NCI-H82 (cell line): ENCODE measurements around the gene UPB1.
"Not testable (repeated sequence)": the region's sequence is repeated elsewhere in the genome, so short reads cannot be mapped to it uniquely, and the experiment has no call there.

Experiments used
- DNase-seq: peaks from one replicate; lab custom pipeline; 2025; lab: John Stamatoyannopoulos, UW

UPB1 gene

DNA sequence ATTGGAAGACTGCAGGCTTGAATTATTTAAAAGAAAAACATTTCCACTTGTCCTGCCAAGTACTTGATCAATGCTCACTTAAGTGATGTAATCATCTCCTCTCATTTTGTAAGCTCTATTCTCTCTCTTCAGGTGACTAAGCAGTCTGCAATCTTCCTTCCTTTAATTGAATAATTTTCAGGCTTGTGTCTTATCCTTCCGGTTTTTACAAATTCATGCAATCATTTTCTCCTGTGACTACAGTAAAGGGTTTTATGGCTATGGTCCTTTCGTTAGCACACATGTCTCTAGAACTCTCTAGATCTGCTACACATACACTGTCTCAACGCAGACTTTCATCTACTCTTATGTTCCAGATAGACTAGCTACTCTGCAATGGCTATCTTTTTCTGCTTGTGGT, 12.6 kb upstream of the UPB1 start:
- no peak for DNase-seq

DNA sequence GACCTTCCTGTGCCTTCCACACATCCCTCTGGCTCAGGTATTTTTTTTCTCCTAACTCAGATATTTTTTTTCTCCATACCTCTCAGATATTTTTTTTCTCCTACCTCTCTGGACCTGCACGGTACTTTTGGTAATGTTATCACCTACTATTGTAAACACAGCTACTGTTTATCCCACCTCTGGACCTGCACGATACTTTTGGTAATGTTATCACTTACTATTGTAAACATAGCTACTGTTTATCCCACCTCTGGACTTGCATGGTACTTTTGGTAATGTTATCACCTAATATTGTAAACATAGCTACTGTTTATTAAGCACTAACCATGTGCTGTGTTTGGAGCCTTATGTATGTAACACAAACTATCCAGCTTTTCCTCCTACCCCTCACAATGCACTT, 12.1 kb upstream of the UPB1 start:
- no peak for DNase-seq

GRCh38 chr22:24483976-24484545, 11.1 kb upstream of the UPB1 start:
- DNase-seq, result no peak

GRCh38 chr22:24485170-24485569, 10.0 kb upstream of the UPB1 start:
- no peak for DNase-seq

DNA sequence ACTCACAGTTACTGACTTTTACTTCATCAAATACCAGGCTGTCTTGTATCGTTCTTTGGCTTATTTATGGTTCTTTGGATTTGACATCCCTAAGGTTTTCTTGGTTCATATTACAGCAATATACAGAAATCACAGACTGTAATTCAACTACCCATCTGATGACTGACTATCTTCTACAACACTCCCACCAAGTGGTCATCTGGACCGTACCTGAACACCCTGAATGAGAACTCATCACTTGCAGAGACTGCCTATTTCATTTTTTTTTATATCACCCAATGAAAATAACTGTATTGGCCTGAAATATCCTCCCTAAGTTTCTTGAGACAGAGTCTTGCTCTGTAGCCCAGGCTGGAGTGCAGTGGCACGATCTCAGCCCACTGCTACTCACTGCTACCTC, 9.5 kb upstream of the UPB1 start:
- no peak for DNase-seq

DNA sequence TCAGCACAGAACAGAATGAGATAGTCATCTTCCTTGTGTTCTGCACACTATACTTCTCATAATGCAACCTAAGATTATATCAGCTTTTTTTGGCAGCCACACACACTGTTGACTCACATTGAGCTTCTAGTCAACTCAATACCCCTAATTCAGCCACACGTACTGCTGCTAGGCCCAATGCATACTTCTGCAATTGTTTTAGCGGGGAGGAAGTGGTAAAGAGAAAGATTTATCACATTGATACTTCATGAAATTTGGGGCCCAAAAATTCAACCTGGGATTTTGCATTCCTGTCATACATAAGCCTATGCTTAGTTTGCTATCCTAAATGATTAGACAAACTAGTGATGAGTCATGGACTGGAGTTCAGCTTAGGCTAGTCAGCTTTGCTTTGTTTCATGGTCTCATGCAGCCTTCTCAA, 8.6 kb upstream of the UPB1 start:
- no peak for DNase-seq

DNA sequence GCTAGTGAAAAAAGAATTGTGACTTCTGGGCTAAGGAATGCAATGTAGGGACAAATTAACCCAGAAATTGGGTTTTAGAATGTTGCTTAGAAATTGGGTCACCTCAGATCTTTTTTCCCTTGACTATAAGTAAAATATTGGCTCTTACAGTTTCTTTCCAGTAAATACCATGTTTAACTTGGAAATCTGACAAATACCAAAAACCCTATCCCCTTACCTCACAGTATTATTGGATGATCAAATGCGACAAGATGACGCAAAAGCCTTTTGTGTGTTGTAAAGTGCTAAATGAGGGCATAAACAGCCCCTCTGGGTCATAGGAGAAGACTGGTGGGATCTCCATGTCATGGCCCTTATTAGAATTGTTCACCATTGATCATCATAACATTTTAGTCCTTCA, 6.1 kb upstream of the UPB1 start:
- no peak for DNase-seq

DNA sequence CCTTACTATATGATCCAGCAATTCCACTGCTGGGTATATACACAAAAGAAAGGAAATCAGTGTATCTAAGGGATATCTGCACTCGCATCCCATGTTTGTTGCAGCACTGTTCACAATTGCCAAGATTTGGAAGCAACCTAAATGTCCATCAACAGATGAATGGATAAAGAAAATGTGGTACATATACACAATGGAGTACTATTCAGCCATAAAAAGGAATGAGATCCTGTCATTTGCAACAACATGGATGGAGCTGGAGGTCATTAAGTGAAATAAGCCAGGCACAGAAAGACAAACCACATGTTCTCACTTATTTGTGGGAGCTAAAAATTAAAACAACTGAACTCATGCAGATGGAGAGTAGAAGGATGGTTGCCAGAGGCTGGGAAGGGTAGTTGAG, 5.7 kb upstream of the UPB1 start:
- DNase-seq, result not testable (repeated sequence)

GRCh38 chr22:24492391-24492790, 2.7 kb upstream of the UPB1 start:
- no peak for DNase-seq

- DNase-seq, result no peak
Observed at GRCh38 chr22:24494167-24494527, 985 bp upstream of the UPB1 start.

DNA sequence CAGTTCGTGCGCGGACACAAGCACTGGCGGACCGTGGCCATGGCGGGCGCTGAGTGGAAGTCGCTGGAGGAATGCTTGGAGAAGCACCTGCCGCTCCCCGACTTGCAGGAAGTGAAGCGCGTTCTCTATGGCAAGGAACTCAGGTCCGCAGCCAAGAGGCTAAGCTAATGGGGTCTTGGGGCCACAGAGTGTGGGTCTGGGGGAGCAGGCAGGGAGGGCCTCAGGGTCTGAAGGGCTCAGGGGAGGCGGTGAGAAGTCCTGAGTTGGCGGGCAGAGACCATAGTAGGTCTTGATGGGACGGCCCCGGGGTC, 188 bp downstream of the UPB1 start:
- no peak for DNase-seq

DNA sequence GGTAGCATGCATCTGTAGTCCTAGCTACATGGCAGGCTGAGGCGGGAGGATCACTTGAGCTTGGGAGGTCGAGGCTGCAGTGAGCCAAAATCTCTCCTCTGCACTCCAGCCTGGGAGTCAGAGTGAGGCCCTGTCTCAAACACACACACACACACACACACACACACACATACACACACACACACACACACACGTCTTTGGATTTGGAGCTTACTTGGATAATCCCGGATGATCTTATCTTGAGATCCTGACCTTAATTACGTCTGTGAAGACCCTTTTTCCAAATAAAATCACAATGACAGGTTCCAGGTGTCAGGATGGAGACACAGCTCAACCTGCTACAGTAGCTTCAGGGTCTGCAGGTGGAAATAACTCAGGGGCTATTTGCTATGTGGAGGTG, 1.1 kb downstream of the UPB1 start:
- DNase-seq, result peak; percentile 82

GRCh38 chr22:24496661-24497060, 1.5 kb downstream of the UPB1 start:
- DNase-seq, result peak; percentile 68

DNA sequence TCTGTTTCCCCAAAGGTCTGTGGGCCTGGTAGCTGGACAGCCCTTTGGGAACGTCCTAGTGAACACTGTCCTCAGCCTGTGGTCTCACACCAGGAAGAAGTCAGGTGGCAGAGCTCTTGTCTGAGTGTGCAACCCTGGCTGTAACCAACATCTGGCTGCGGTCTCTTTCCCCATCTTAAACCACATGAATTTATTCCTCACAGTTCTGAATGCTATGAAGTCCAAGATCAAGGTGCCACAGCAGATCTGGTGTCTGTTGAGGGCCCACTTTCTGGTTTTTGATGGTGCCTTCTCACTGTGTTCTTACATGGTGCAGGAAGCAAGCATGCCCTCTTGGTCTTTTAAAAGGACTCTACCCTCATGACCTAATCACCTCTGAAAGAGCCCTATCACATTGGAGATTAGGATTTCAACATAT, 2.7 kb downstream of the UPB1 start:
- DNase-seq, result no peak

GRCh38 chr22:24498824-24499223, 3.7 kb downstream of the UPB1 start:
- peak; percentile 38 for DNase-seq

DNA sequence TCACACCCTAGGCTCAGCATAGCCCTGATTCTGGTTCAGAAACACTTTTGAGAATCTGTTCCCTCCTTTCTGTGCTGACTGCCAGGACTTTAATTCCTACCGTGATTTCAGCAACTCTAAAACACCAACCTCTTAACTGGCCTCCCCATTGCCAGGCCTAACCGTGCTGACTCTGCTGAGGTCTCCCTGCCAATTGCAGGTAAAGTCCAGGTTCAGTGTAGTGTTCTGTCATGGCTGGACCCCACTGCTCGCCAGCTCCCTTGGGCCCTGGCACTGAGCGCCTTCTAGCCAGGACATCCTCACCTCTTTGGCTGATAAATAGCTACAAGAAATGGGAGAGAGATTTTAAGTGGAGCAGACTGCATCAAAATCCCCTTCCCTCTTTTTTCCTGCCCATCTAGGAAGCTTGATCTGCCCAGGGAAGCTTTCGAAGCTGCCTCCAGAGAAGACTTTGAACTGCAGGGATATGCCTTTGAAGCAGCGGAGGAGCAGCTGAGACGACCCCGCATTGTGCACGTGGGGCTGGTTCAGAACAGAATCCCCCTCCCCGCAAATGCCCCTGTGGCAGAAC, 4.7 kb downstream of the UPB1 start:
- DNase-seq, result no peak

- DNase-seq, result peak; percentile 90
Observed at GRCh38 chr22:24500277-24500820, 5.2 kb downstream of the UPB1 start.

DNA sequence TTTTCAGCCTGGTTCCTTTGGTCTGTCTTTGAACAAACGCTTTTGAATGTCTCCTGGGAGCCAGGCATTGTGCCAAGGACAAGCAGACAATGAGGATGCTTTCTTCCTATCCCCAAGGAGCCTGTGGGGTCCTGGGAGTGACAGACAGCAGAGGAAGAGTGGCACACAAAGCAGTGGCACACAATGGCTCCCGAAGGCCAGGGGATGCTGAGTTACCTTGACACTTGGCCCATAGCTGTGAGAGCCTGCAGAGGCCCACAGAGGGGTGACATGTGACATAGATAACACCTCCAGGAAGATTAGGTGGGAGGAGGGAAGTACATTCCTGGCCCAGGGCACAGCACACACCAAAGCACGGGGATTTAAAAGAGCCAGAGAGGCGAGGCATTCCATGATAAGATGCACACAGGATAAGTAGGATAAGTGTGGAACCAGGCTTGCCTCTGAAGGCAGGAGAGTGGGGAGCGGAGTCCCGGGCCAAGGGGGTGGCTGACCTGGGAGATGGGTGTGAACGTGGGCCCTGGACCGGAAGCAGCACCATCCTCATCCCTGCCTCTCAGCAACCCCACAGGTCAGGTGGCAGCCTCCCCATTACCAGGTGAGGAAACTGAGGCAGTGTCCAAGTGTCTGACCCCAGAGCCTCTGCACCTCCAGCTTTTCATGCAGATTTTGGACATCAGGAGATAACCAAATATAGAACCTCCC, 6.3 kb downstream of the UPB1 start:
- peak; percentile 34 for DNase-seq

DNA sequence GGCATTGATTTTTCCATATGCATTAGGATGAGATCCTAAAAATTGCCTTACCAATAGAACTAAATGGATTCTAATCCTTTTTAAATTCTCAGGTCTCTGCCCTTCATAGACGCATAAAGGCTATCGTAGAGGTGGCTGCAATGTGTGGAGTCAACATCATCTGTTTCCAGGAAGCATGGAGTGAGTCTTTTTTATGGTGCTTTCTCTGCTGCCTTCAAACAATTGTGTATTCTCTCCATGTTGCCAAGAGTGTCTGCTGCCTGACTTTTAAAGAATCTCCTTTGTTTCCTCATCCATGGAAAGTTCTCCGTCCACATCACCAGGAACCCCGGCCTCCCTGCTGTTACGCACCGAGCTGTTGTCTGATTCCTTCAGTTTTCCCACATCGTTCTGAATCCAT, 6.9 kb downstream of the UPB1 start:
- DNase-seq, result no peak

DNA sequence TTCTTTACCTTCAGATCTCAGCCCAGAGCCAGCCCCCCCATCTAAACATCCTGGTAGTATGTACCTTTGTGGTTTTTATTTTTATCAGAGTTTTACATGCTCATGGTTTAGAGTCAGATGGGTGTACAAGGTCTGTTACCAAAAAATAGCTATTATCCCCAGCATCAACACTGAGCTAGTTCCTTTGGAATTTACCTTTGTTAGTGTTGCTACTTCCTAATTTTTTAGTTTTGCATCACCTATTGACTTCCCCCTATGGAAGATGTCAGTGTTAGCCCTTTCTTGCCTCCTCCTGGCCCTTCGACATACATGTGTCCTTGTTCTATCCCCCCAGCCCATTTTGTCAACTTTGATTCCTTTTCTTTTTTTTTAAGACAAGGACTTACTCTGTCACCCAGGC, 7.4 kb downstream of the UPB1 start:
- DNase-seq, result no peak

- peak; percentile 74 for DNase-seq
Observed at GRCh38 chr22:24503137-24503842, 8.2 kb downstream of the UPB1 start.

DNA sequence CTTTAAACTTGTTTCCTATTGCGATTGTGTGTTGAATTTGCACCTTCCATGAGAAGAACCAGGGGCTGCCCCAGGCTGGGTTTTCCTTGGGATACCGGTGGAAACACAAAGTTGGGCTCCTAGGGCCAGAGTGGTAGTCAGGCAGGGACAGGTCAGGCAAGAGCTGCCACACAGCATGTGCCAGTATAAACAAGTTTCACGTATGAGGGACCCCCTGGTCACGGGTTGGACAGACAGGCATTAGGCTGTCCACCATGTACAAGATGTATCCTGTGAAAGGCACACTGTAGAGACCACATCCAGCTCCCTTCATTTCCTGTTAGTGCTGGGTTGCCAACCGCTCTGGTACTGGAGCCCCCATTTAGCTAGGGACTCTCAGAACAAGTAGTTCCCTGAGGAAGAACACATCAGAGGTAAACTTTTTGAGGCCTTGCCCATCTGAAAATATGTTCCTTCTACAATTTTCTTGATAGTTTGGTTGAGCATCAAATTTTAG, 8.8 kb downstream of the UPB1 start:
- no peak for DNase-seq

GRCh38 chr22:24504540-24504939, 9.4 kb downstream of the UPB1 start:
- DNase-seq, result no peak
